NCI-H2029 treated with DMSO at 0.1 percent for 48 hours (cell line): ENCODE results near the gene USP2.

Source experiments
- DNase-seq: peaks from one replicate; lab custom pipeline; 2025; lab: John Stamatoyannopoulos, UW

The USP2 gene, protein sequence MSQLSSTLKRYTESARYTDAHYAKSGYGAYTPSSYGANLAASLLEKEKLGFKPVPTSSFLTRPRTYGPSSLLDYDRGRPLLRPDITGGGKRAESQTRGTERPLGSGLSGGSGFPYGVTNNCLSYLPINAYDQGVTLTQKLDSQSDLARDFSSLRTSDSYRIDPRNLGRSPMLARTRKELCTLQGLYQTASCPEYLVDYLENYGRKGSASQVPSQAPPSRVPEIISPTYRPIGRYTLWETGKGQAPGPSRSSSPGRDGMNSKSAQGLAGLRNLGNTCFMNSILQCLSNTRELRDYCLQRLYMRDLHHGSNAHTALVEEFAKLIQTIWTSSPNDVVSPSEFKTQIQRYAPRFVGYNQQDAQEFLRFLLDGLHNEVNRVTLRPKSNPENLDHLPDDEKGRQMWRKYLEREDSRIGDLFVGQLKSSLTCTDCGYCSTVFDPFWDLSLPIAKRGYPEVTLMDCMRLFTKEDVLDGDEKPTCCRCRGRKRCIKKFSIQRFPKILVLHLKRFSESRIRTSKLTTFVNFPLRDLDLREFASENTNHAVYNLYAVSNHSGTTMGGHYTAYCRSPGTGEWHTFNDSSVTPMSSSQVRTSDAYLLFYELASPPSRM

DNA sequence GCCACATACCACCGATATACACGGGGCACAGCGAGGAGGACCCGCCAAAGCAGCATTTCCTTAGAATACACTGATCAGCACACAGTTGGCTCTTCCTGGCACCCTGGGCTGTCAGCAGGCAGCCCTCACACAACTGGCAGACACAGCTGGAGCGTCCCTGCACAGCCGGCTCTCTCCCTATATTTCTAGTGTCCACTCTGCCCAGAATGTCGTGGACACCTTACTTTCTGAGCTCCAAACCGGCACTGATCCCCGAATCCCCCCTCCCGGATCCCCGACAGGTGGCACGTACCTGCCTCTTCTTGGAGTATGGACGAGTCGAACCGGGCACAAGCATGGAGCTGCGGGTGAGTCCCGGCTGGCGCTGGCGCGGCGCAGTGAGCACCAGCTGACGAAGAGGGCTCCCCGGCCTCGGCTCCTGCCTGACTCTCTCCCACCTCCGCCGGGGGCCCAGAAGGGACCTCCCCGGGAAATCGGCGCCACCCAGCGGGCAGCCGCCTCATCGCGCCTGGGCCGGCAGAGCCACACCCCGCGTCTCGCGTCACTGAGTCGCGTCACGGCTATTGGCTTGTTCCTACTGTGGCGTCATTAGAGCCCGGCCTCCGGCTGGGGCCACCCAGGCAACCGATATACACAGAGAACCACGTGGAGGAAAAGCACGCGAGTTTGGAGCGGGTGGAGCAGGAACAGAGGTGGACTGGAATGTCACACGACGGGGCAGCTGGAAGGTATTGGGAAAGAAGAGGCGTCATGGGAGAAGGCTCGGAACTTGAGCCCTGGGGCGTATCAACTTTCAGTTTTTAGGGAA lies at the start of gene USP2:
USP2 (minus strand) TSS at position 510 of the 808 bp plus-strand sequence. CDS start 8,210 bp downstream, outside the sequence.
- peak; percentile 66 for DNase-seq

DNA sequence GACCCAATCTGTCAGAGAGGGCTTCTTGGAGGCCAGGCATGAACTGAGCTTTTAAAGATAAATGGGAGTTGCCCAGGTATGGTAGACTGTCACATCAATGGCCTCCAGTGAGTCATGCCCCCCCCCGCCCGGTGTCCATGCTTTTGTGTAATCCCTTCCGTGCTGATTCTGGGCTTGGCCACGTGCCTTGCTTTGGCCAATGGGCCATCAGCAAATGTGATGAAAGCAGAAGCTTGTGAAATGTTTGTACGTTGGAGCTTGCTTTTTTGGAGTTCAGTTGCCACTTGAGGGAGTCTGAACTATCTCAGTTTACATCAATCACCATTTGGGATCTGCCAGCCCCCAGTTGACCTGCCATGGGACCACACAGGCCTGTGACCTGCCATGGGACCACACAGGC lies 45.8 kb upstream of the USP2 start:
- no peak for DNase-seq

DNA sequence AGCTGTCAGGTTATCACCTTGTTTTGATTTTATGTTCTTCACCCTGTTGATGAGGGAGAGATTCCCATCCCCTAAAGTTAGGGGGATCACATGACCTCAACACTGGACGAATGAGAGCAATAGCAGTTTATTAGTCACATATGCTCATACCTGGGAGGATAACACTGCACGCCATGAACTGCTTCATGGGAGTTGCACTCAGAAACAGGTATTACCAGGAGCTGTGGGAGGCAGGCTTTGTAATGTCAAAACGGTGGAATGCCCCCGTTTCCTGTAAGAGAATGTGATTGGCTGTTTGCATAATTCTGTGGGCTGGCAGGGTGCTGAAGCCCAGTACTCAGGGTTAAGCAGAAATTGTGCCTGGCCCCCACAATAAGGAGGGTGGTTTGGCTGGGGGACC lies 44.7 kb upstream of the USP2 start:
- no peak for DNase-seq

DNA sequence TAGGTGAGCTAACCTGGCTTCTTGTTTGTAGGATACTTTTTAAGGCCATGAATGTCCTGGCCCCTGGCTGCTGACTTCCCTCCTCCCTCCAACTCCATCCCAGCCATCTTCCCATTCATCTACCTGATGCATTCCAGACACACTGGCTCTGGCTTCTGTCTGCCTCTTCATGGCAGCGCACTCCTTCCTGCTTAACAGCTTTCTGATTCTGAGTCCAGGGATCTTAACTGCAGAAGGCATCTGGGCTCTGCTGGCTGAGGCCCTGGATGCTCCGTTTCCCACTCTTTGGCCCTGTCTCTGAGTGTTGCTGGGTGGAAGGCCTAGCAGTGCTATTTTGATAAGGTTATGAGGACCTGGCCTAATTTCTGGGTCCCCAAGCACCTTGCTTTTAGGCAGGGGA lies 43.3 kb upstream of the USP2 start:
- no peak for DNase-seq

DNA sequence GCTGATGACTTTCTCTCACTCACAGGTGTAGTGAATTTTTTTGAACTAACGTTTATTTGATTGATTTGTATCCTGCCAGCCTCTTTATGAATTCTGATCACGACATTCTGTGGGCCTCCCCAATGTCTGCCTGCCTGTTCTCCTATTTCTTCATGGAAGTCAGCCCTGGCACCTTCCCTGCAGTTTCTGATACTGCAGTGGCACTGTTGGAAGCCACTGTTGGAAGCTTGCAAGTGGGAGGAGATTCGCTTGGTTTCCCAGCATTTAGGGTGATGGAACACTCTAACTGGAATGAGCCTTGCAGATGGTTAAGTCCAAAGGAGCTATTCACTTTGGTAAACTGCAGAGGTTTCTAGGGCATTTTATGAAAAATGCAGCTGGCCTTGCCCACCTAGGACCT lies 42.8 kb upstream of the USP2 start:
- no peak for DNase-seq

DNA sequence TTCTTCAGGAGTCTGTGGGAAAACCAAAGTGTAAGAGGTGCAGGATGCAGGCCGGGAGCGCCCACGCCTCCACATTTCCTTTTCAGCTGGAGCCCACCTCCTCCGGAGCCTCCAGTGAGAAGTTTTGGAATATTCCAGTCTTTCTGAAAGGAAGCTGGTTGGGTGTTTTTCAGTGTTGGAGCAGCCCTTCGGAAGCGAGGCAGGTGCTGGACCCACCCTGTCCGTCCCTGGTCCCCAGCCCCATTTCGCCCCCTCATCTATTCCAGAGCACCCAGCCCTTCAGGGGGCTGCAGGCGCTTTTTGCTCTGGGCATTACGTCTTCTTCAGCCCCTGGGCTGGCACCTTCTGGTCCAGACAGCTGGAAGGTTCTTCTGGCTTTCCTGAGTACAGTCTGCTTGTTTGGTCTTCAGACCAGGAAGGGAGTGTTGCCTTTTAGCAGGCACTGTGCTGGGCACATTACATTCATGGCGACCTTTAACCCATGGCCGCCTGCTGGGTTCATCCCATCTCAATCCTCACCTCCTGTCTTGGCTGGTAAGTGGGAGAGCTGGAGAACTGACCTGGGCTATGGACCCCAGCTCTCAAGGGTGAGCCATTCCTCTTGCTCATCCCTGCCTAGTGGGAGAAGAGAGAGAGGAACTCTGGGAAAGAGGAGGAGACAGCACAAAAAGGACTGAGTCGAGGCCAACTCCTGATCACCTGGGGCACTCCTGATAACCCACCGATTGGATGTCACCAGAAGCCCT lies 42.2 kb upstream of the USP2 start:
- DNase-seq = no peak

DNA sequence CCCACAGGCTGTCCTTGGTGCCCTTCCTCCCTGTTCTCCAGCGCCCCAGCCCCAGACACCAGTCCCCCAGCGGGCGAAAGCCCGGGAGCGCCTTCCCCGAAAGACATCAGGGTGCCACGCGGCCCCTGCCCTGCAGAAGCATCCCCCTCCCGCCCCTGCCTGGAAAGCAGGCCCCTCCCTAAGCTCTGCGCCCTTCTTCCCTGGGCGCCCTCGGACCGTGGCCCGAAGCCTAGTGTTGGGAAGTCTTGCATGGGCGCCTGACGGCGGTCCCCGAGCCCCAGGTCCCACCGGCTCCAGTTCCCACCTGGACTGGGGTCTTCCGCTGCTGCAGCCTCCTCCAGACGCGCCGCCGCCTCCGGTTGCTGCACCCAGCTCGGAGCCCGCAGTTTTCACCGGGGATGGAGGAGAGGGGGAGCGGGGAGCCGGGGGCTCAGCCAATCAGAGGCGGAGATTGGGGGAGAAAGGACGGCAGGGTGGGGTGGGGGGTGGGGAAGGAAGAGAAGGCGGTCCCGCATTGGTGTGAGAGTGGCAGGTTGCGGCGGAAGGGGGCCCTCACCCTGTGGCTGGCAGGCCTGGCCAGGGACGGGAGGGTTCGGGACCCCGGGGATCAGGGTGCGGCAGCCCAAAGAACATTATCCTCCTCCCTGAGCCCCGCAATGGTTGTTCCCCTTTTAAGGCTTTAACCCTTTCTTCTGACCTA lies 41.5 kb upstream of the USP2 start, which contains the start of gene THY1:
THY1 (minus strand) TSS at position 364 of the 700 bp plus-strand sequence. CDS start 2,267 bp downstream, outside the sequence.
- DNase-seq = no peak

DNA sequence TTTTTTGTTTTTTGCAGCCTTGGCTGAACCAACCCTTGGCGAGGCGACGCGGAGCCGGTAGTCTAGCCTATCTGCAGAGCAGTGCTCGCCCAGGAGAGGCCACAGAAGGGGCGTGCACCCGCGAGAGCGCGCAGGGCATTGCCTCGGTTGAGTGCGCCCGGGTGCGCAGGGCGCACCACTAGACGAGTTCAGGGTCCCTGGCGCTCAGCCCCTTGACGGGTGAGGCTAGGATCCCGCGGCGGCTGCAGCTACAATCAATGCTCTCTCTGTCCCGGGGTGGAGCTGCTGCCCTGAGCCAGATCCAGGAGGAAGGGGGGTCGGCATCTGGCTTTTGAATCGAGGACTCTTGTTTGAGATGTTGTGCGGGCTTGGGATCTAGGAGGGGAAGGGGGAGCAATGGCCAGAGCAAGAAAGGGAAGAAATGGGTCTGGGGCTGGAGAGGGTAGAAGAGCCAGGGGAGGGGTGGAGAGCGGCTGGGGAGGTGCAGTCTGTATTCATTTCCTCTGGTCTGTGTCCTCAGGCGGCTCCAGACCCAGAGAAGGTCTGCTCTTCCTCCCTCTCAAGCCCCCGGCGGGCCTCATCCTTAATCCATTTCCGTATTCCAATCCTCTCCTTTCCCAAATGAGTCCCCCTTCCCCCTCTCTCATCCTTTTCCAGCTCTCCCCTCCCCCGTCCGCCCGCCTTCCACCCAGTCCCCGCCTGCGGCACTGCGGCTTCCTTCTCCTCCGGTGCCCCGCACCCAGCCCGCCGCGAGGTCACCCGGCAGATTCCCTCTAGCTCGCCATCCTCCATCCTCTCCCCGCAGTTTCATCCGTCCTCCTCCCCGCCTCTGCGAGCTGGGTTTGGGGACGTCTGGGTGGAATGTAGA lies 40.7 kb upstream of the USP2 start:
- no peak for DNase-seq

DNA sequence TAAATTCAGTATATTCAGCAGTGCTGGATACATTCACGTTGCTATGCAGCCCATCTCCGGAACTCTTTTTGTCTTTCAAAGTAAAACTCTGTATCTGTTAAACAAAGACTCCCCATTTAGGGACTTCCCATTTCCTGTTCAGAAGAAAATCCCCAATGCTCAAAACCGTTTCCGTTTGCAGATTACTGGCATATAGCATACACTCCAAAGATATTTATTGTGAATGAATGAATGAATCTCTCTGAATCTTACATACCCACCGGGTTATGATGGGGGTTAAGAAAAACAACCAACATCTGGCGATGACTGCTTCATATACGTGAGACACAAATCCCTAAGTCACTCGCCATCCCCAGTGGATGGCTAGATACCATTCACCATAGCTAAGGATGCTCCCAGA lies 39.9 kb upstream of the USP2 start:
- DNase-seq = no peak

DNA sequence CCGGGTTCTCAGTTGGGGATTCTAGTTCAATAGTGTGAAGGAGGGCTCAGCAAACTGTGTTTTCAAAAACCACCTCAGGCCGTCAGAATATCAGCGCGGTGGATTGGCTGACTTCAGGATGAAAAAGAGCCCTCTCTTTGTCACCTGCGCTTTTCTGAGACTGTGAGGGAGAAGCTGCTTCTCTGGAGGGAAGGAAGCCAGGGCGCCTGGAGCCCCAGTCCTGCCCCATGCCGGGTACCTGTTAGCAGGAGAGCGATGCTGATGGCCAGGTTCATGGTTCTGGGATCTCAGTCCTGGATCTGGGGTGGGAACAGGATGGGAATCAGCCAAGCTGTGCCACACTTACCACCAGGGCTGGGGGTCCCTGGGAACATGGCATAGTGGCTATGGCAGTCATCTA lies 39.1 kb upstream of the USP2 start:
- no peak for DNase-seq

DNA sequence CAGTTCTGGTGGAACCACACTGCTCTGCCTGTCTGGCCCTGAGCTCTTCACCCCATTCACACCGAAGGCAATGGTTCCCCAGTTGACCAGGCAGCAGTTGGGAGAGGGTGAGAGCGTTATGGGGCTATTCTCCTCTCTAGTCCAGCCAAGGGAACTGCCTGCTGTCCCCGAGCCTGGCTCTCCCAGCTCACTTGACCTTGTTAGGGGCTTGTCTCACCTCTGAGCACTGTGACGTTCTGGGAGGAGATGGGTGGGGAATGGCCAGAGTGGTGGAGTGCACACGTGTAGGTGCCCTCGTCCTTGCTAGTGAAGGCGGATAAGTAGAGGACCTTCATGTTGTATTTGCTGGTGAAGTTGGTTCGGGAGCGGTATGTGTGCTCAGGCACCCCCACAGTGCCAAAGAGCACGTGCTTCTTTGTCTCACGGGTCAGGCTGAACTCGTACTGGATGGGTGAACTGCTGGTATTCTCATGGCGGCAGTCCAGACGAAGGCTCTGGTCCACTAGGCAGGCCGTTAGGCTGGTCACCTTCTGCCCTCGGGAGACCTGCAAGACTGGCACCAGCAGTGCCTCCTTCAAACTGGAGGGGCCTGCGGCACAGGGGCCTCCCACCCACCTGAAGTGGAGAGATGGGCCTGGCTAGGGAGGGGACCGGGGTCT lies 38.5 kb upstream of the USP2 start:
- no peak for DNase-seq

DNA sequence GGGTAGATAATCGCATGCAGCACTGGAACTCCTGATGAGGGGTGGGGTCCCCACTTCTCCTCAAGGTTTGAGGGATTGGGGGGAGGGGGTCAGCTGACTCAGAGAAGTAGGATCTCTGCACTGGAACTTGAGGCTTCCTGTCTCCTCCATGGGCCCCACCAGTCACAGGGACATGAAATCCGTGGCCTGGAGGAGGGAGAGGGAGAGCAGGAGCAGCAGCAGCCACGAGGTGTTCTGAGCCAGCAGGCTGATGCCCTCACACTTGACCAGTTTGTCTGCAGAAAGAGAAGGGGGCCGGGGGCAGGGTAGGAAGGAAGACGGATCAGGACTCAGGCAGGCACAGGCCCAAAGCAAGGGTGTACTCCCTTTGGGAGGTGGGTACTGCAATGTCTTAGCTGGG lies 37.8 kb upstream of the USP2 start:
- DNase-seq = no peak

DNA sequence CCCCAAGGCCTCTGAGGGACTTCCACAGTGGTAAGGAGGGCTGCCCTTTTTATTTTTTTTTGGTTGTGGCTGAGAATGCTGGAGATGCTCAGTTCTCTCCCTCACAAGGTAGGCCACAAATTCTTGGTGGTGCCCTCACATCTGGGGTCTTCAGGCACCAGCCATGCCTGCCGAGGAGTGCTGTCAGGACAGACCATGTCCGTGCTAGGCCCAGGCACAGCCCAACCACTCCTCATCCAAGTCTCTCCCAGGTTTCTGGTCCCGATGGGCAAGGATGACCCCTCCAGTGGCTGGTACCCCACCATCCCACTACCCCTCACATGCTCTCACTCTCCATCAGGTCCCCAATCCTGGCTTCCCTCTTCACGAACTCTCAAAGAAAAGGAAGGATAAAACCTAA lies 37.3 kb upstream of the USP2 start:
- no peak for DNase-seq

DNA sequence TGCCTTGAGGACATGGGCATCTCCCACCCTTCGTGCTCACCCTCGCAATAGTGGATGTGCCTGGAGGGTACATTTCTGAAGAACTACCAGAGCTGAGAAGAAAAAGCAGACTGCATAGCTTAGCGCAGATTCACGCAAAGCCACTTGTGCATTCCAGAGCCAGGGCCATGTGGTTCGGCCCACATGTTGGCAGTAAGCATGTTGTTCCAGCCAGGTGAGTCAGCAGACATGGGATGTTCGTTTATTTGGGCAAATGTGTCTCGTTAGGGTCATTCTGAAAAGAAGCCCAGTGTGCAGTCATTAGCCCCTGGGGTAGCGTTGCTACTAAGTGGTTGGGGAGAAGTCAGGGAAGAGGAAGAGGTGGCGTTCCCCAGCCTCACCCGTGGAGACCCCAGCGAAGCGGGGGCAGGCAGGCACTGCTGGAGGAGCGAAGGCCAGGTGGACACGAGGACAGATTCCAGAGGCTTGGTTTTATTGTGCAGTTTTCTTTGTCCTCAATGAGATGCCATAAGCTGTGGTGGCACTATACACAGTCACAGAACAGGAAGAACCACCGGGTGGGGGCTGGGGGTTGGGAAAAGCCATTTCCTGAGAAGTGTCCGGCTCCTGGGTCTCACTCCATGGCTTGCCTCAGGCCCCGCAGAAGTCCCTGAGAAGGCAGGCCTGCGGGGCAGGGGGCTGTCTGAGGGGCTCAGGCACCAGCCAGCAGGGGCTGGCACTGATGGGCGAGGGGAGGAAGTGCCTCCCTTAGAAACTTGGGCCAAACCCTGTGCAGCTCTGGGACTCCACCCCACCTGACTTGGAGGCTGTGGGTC lies 36.4 kb upstream of the USP2 start:
- no peak for DNase-seq

DNA sequence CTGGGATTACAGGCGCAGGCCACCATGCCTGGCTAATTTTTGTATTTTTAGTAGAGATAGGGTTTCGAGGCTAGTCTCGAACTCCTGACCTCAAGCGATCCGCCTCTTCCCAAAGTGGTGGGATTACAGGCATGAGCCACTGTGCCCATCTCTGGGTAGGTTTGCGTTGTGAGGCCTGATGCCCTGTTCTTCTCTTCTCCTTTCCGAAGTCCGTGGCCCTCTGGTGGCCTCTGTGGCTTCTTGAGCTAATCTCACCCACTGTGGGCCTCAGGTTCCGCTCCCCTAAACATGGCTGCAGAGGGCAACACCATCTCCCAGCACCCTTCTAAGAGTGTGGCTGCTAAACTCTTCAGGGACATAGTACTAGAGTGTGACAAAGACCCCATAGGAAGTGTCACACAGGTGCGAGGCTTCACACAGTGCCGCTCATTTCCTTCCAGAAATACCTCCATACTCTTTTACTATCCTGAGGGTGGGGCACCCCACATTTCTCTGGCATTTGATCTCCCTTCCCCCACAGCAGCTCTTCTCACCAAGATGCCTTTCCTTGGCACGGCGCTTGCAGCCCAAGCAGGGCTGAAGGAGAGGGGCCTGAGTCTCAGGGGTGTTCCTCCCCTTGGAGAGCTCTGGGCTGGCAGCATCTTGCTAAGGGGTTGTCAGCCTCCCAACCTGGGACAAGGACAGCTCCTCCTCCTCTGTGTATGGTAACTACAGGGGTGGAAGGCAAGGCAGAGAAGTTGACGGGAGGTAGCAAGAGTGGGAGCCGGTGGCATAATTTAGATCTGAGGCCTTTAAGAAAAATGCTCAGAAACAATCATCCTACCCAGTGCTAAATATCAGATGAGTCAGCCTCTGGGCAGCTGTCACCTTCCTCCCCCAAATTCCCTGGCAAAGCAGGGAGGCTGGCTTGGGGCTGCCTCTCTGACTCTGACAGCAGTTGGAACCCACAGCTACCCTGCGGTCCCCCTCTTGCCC lies 35.4 kb upstream of the USP2 start:
- DNase-seq = no peak

DNA sequence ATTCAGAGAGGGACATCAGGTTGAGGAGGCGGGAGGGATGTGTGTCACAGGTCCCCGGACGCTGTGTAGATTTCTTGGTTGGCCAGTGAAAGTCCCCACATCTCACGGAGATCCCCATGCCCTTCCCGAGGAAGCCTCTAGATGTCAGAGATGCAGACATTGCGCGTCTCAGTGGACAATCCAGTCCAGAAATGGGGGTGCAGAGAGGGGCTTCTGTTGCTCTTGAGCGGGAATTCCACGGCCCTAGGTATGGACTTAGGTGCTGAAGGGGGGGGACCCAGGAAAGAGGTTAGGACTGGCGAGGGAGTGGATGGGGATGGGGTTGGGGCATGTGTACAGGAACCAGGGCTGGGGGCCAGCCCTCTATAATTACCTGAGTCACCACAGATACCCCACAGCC lies 34.5 kb upstream of the USP2 start:
- DNase-seq = no peak

DNA sequence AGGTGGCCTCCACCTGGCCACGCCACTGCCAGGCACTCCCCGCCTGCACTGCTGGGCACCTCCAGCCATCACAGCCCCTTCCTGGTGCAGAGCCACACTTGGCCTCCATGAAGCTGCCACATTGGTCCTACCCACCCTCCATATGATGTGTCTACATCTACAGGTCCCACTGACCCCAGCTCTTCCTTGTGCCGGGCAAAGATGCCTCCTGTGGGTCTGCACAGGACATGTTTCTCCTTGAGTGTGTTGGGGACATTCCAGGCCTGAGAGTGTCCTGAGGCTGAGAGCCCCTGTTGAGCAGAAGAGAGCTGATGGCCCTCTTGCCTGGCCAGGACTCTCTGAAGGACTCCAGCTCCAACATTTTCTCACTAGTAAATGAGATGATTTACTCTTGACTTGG lies 34.0 kb upstream of the USP2 start:
- DNase-seq = no peak

DNA sequence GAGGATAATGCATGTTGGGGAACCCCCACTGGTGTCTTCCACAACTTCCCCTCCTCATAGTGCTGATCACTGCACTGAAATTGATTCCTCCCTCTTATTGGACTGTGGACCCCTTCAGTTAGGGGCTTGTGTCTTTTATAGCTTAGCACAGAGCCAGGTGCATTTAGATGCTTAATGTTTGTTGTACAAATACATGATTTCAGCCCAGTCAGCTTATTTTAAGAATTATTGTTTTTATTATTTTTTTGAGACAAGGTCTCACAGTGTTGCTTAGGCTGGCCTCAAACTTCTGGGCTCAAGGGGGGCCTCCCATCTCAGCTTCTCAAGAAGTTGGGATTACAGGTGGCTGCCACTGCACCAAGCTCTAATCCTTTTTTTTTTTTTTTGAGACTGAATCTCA lies 33.2 kb upstream of the USP2 start:
- DNase-seq = no peak
